ENCODE results near the gene OR4F6. TPM values are rescaled to one million over a fixed set of nuclear protein-coding genes. Genes with fewer than 3 reads are reported as not detected.
"Not testable (repeated sequence)": the region's sequence is repeated elsewhere in the genome, so short reads cannot be mapped to it uniquely, and the experiment has no call there.

The OR4F6 gene
- total RNA-seq, 4 donors from 2014 or later, result not detected

- DNase-seq, result no peak
- Histone ChIP-seq H3K27ac (no peak overlapping the region), H3K4me3 (no peak overlapping the region), H3K9me3 (no peaks in the 10 kb centered on the region), H3K4me1 (no peaks in the 10 kb centered on the region), H3K27me3 (no peaks in the 10 kb centered on the region), H3K36me3 (no peaks in the 10 kb centered on the region)
- intact Hi-C loops (cut with DNase I; ENCODE audit: low total_unique reads), result no loop called here
- TF ChIP-seq POLR2A (IDR thresholded peaks at IDR 0.05), result no peak
- no peak for TF ChIP-seq CTCF (IDR thresholded peaks at IDR 0.05)
Measured at GRCh38 chr15:101773496-101774100, 29.7 kb upstream of the OR4F6 start.

- DNase-seq, result no peak
- H3K4me3 ChIP-seq, result no peak overlapping the region
- no peaks in the 10 kb centered on the region for H3K36me3 ChIP-seq
- intact Hi-C loops (cut with DNase I; ENCODE audit: low total_unique reads), result no loop called here
- H3K4me1 ChIP-seq, result no peaks in the 10 kb centered on the region
- no peak for TF ChIP-seq POLR2A (IDR thresholded peaks at IDR 0.05)
- TF ChIP-seq CTCF (IDR thresholded peaks at IDR 0.05), result no peak
- H3K27ac ChIP-seq, result no peak overlapping the region
- no peaks in the 10 kb centered on the region for H3K27me3 ChIP-seq
- H3K9me3 ChIP-seq, result no peaks in the 10 kb centered on the region
Measured at GRCh38 chr15:101775136-101775535, 28.2 kb upstream of the OR4F6 start.

- H3K9me3 ChIP-seq; H3K27me3 ChIP-seq; H3K27ac ChIP-seq; H3K4me3 ChIP-seq; intact Hi-C loops (cut with DNase I; ENCODE audit: low total_unique reads); DNase-seq; H3K4me1 ChIP-seq; H3K36me3 ChIP-seq: not testable (repeated sequence)
Measured at GRCh38 chr15:101778576-101778975, 24.7 kb upstream of the OR4F6 start.

GRCh38 chr15:101780225-101780624 is 23.1 kb upstream of the OR4F6 start:
- H3K4me3 ChIP-seq; intact Hi-C loops (cut with DNase I; ENCODE audit: low total_unique reads); H3K36me3 ChIP-seq; H3K4me1 ChIP-seq; H3K27me3 ChIP-seq; DNase-seq; H3K27ac ChIP-seq; H3K9me3 ChIP-seq: not testable (repeated sequence)

GRCh38 chr15:101781928-101782327 is 21.4 kb upstream of the OR4F6 start:
- no peak overlapping the region for H3K27ac ChIP-seq
- no peak for DNase-seq

GRCh38 chr15:101784644-101785043 is 18.7 kb upstream of the OR4F6 start:
- H3K4me1 ChIP-seq, result no peaks in the 10 kb centered on the region
- no peak for DNase-seq
- no peak overlapping the region for H3K4me3 ChIP-seq
- H3K27me3 ChIP-seq, result no peaks in the 10 kb centered on the region
- intact Hi-C loops (cut with DNase I; ENCODE audit: low total_unique reads), result no loop called here
- no peaks in the 10 kb centered on the region for H3K9me3 ChIP-seq
- no peak for TF ChIP-seq CTCF (IDR thresholded peaks at IDR 0.05)
- no peak for TF ChIP-seq POLR2A (IDR thresholded peaks at IDR 0.05)
- no peaks in the 10 kb centered on the region for H3K36me3 ChIP-seq
- H3K27ac ChIP-seq, result no peak overlapping the region

More at GRCh38 chr15:101781928-101782327, 21.4 kb upstream of the OR4F6 start:
- Histone ChIP-seq H3K4me1 (no peaks in the 10 kb centered on the region), H3K9me3 (no peaks in the 10 kb centered on the region), H3K27me3 (no peaks in the 10 kb centered on the region), H3K36me3 (no peaks in the 10 kb centered on the region), H3K4me3 (no peak overlapping the region)
- intact Hi-C loops (cut with DNase I; ENCODE audit: low total_unique reads), result no loop called here
- TF ChIP-seq POLR2A (IDR thresholded peaks at IDR 0.05) (no peak), CTCF (IDR thresholded peaks at IDR 0.05) (no peak)

GRCh38 chr15:101786422-101786821 is 16.9 kb upstream of the OR4F6 start:
- H3K36me3 ChIP-seq; H3K27me3 ChIP-seq; H3K4me1 ChIP-seq; H3K9me3 ChIP-seq; H3K27ac ChIP-seq; H3K4me3 ChIP-seq; intact Hi-C loops (cut with DNase I; ENCODE audit: low total_unique reads); DNase-seq: not testable (repeated sequence)

- intact Hi-C loops (cut with DNase I; ENCODE audit: low total_unique reads); DNase-seq; H3K27ac ChIP-seq: not testable (repeated sequence)
Measured at GRCh38 chr15:101788001-101788400, 15.3 kb upstream of the OR4F6 start.

GRCh38 chr15:101788503-101789269 is 14.6 kb upstream of the OR4F6 start:
- H3K36me3 ChIP-seq; H3K27me3 ChIP-seq; H3K27ac ChIP-seq; intact Hi-C loops (cut with DNase I; ENCODE audit: low total_unique reads); H3K9me3 ChIP-seq; H3K4me1 ChIP-seq; DNase-seq; H3K4me3 ChIP-seq: not testable (repeated sequence)

More at GRCh38 chr15:101788001-101788400, 15.3 kb upstream of the OR4F6 start:
- H3K9me3 ChIP-seq, H3K4me1 ChIP-seq, H3K27me3 ChIP-seq, H3K4me3 ChIP-seq, H3K36me3 ChIP-seq: not testable (repeated sequence)
